HepG2 (cell line): ENCODE results near the gene ATRN. TPM values are rescaled to one million over a fixed set of nuclear protein-coding genes. Genes with fewer than 3 reads are reported as not detected.

ENCODE experiments used
- ATAC-seq: fragments of 200-7000 bp; cut with Tn5 transposase; 3 replicates; pipeline ENCODE4 v1.9.1; 2020; ENCODE audit warnings: mild to moderate bottlenecking, moderate library complexity
- BruUV-seq: library from RNA; stranded (reverse); fragments of 400-500 nt; replicated peaks from 2 replicates; lab custom pipeline; 2021; lab: Mats Ljungman, UMichigan
- CTCF ChIA-PET: fragments of 300-600 bp; formaldehyde crosslinking; extraction: SDS; loops from one replicate; lab custom pipeline; 2021; ENCODE audit warnings: low total read pairs, inconsistent platforms, low intra/inter-chr PET ratio; lab: Yijun Ruan, JAX
- POLR2A ChIA-PET: fragments of 350-600 bp; sonication (Branson Sonifier 250); formaldehyde crosslinking; loops from one replicate; lab custom pipeline; 2020; ENCODE audit warnings: antibody characterized with exemption, inconsistent platforms; lab: Yijun Ruan, JAX
- DNase-seq: peaks from one replicate; pipeline ENCODE4 v3.0.0-alpha.2; 2015; ENCODE audit warnings: low spot score
- FAIRE-seq: peaks from 3 replicates; lab custom pipeline; 2011; peaks lifted over from hg19 to GRCh38; lab: Jason Lieb, UNC
- H2AFZ ChIP-seq: one replicate; pipeline ENCODE4 v1.6.1; 2011; ENCODE audit warnings: low read length, inconsistent platforms
- H3K27ac ChIP-seq: fragments of 300-600 bp; 3 replicates; pipeline ENCODE4 v1.8.0; 2011; ENCODE audit warnings: mixed run types, mild to moderate bottlenecking, mixed read lengths, low read length, inconsistent platforms; ENCODE audit not compliant: insufficient read depth; ENCODE audit errors: extremely low read length
- H3K27me3 ChIP-seq, 2 experiments: fragments of 200-600 bp in 1 of 2; 2 replicates in 1 of 2; 3 replicates in 1 of 2; pipeline versions ENCODE4 v1.6.0 to v1.8.0; 2011; ENCODE audit warnings: low read length in 2 of 2, mild to moderate bottlenecking in 2 of 2, moderate library complexity in 2 of 2, inconsistent platforms in 1 of 2; ENCODE audit not compliant: insufficient read depth in 2 of 2, control insufficient read depth in 1 of 2
- H3K36me3 ChIP-seq, 2 experiments: fragments of 200-600 bp in 1 of 2; replicated peaks in 1 of 2; 2 replicates in 1 of 2; 3 replicates in 1 of 2; pipeline versions ENCODE4 v1.5.1 to v1.8.0; 2011; ENCODE audit warnings: low read length in 2 of 2, inconsistent platforms in 1 of 2; ENCODE audit not compliant: insufficient read depth in 2 of 2, control insufficient read depth in 1 of 2
- H3K4me1 ChIP-seq: 2 replicates; pipeline ENCODE4 v1.5.1; 2012; ENCODE audit warnings: low read length, inconsistent platforms; ENCODE audit not compliant: insufficient read depth
- H3K4me2 ChIP-seq: 2 replicates; pipeline ENCODE4 v1.6.0; 2011; ENCODE audit warnings: low read depth, low read length, inconsistent platforms
- H3K4me3 ChIP-seq, 3 experiments: fragments of 200-600 bp in 1 of 3; sonication (generic), shearing (Covaris generic) in 1 of 3; replicated peaks in 1 of 3; 2 replicates each; pipeline ENCODE4 v1.5.1; 2011 to 2016; ENCODE audit warnings: low read length in 3 of 3, inconsistent platforms in 2 of 3, low read depth in 2 of 3, mild to moderate bottlenecking in 2 of 3, control low read depth in 1 of 3, mixed read lengths in 1 of 3; ENCODE audit not compliant: insufficient read depth in 1 of 3
- H3K79me2 ChIP-seq: one replicate; pipeline ENCODE4 v1.6.1; 2011; ENCODE audit warnings: low read length, inconsistent platforms; ENCODE audit not compliant: insufficient read depth
- H3K9ac ChIP-seq: 2 replicates; pipeline ENCODE4 v1.6.0; 2011; ENCODE audit warnings: mild to moderate bottlenecking, low read depth, low read length, inconsistent platforms; ENCODE audit not compliant: insufficient read depth
- H3K9me3 ChIP-seq: 2 replicates; pipeline ENCODE4 v1.5.1; 2012; ENCODE audit warnings: mild to moderate bottlenecking, low read length
- H4K20me1 ChIP-seq: 2 replicates; pipeline ENCODE4 v1.6.0; 2011; ENCODE audit warnings: inconsistent platforms, mild to moderate bottlenecking, low read length, moderate library complexity; ENCODE audit not compliant: insufficient read depth
- BHLHE40 ChIP-seq: IDR thresholded peaks from 2 replicates; pipeline ENCODE4 v1.6.1; 2011; ENCODE audit warnings: low read length, improper control_type of control experiment
- CHD2 ChIP-seq: IDR thresholded peaks from 2 replicates; pipeline ENCODE4 v1.6.1; 2011; ENCODE audit warnings: low read depth, low read length, improper control_type of control experiment
- HNF4G ChIP-seq, 2 experiments: sonication (generic) in 1 of 2; formaldehyde crosslinking in 1 of 2; IDR thresholded peaks; 2 replicates each; pipeline versions ENCODE4 v1.4.0 to v1.6.1; 2011 to 2020; ENCODE audit warnings: borderline replicate concordance in 2 of 2, low read depth in 2 of 2, mild to moderate bottlenecking in 2 of 2, low read length in 1 of 2, missing genetic modification reagents in 1 of 2, moderate library complexity in 1 of 2
- IRF1 ChIP-seq: sonication (generic); formaldehyde crosslinking; IDR thresholded peaks from 2 replicates; pipeline ENCODE4 v1.4.0; 2020; ENCODE audit warnings: low read depth, mild to moderate bottlenecking, missing genetic modification reagents
- KLF11 ChIP-seq: IDR thresholded peaks from 2 replicates; pipeline ENCODE4 v1.6.1; 2016; ENCODE audit warnings: missing compliant biosample characterization
- MIXL1 ChIP-seq: IDR thresholded peaks from 2 replicates; pipeline ENCODE4 v1.6.1; 2016
- PLSCR1 ChIP-seq: sonication (generic); formaldehyde crosslinking; IDR thresholded peaks from 2 replicates; pipeline ENCODE4 v1.5.0; 2020; ENCODE audit warnings: missing genetic modification reagents, mild to moderate bottlenecking, borderline replicate concordance
- PREB ChIP-seq: sonication (generic); formaldehyde crosslinking; IDR thresholded peaks from 2 replicates; pipeline ENCODE4 v1.4.0; 2020; ENCODE audit warnings: missing genetic modification reagents
- ZFP36 ChIP-seq: fragments of 150-350 bp; IDR thresholded peaks from 2 replicates; pipeline ENCODE4 v1.6.1; 2018; ENCODE audit warnings: borderline replicate concordance, low read length, low read depth; ENCODE audit not compliant: partially characterized antibody
- ZNF296 ChIP-seq: sonication (generic); formaldehyde crosslinking; conservative IDR thresholded peaks from 2 replicates; pipeline ENCODE4 v1.5.0; 2020; ENCODE audit warnings: mild to moderate bottlenecking, missing genetic modification reagents
- ZNF589 ChIP-seq: sonication (generic); formaldehyde crosslinking; conservative IDR thresholded peaks from 2 replicates; pipeline ENCODE4 v1.8.0; 2022; ENCODE audit warnings: mild to moderate bottlenecking, moderate library complexity, missing genetic modification reagents
- ZNF629 ChIP-seq: sonication (generic); formaldehyde crosslinking; conservative IDR thresholded peaks from 2 replicates; pipeline ENCODE4 v1.5.0; 2020; ENCODE audit warnings: missing genetic modification reagents
- ZNF772 ChIP-seq: sonication (generic); formaldehyde crosslinking; IDR thresholded peaks from 2 replicates; pipeline ENCODE4 v1.5.0; 2020; ENCODE audit warnings: mild to moderate bottlenecking, missing genetic modification reagents
- ZNF773 ChIP-seq: sonication (generic); formaldehyde crosslinking; IDR thresholded peaks from 2 replicates; pipeline ENCODE4 v1.4.0; 2020; ENCODE audit warnings: missing genetic modification reagents, borderline replicate concordance
- WGBS: methylation state at CpG from one replicate; pipeline ENCODE4 v1.1.6; 2017; ENCODE audit warnings: low lambda C conversion rate; 5-methylcytosine and 5-hydroxymethylcytosine counted together
- in situ Hi-C: cut with HindIII; loops from 2 replicates; pipeline ENCODE4 v1.10.0; 2017; ENCODE audit warnings: low pct_unique_long_range_greater_than_20kb; ENCODE audit not compliant: extremely low pct_ligation_motif_present
- intact Hi-C: fragments of 100-400 bp; cut with micrococcal nuclease; formaldehyde crosslinking; loops from one replicate; pipeline ENCODE4 v1.10.0; 2022; ENCODE audit not compliant: unreplicated experiment
- polyA plus RNA-seq, 8 experiments: library from polyadenylated mRNA; depleted of rRNA in 3 of 8; stranded (reverse) in 7 of 8; unstranded in 1 of 8; fragments of >200 nt; fragmentation: Illumina TruSeq in 4 of 8; extraction: Trizol in 4 of 8; gene quantifications; 2 replicates each; pipeline versions ENCODE4 v1.2.1 to v1.2.3, GENCODE V29; 2011 to 2016; ENCODE audit warnings: low read depth in 4 of 8, missing spikeins in 1 of 8, mixed read lengths in 1 of 8; ENCODE audit not compliant: insufficient read depth in 1 of 8
- total RNA-seq, 5 experiments: library from RNA; depleted of rRNA; stranded (reverse); fragments of >200 nt; fragmentation: Illumina TruSeq; extraction: Trizol; gene quantifications; 2 replicates each; pipeline ENCODE4 v1.2.3, GENCODE V29; 2016; ENCODE audit warnings: low read depth in 1 of 5
- TF ChIP-seq, protein P1 (sequence below): sonication (generic); formaldehyde crosslinking; IDR thresholded peaks from 2 replicates; pipeline ENCODE4 v1.9.0; 2021; ENCODE audit warnings: missing genetic modification reagents, borderline replicate concordance

The ATRN gene
- total and polyA plus RNA-seq, 2 of the 13 experiments (the other 11 are each of a cell fraction or from before 2014, with no cell fraction given): 44.2 to 81.1 TPM

DNA sequence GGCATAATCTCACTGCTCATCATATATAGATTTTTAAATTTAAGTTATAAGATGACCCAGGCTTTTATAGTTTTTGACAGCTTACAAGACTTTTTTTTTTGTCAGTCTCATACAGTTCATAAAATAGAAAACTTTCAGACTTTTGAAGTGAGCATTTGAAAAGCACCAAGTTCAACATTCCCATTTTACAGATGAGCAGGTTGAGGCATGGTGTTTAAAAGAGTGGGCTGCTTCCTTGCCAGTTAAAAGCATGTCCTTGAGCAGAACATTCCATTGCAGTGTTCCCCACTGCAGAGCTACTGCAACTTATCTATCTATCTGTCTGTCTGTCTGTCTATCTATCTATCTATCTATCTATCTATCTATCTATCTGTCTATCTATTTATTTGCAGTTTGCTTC, 105.5 kb downstream of the ATRN start:
- ChIA-PET POLR2A (no interaction called here), CTCF (no interaction called here)
- no peak overlapping the region for H3K27ac ChIP-seq
- H3K4me1 ChIP-seq: no peaks in the 10 kb centered on the region
- H3K9ac ChIP-seq: no peak overlapping the region
- no peak overlapping the region for H2AFZ ChIP-seq
- intact Hi-C loops (no loop called here), in situ Hi-C loops (no loop called here)
- no peak for TF ChIP-seq ZNF772 (CRISPR knock-in tag)
- no peak for TF ChIP-seq HNF4G (IDR thresholded peaks at IDR 0.05; ENCODE audit: borderline replicate concordance, low read depth, low read length)
- TF ChIP-seq HNF4G (CRISPR knock-in tag; IDR thresholded peaks at IDR 0.05; ENCODE audit: borderline replicate concordance, low read depth): no peak
- TF ChIP-seq ZFP36: no peak
- no peak for TF ChIP-seq ZNF589 (CRISPR knock-in tag)
- no peak for TF ChIP-seq ZNF296 (CRISPR knock-in tag)
- TF ChIP-seq ZNF629: peak; percentile 91
- no peak for TF ChIP-seq KLF11 (CRISPR knock-in tag)
- no peaks in the 10 kb centered on the region for H4K20me1 ChIP-seq
- BruUV-seq: no TSS peak
- H3K9me3 ChIP-seq: no peaks in the 10 kb centered on the region
- H3K36me3 ChIP-seq: peaks cover 40 to 71% of the 10 kb centered on the region in 2 experiments
- FAIRE-seq (no peak), DNase-seq (no peak), ATAC-seq (no peak)
- no peaks in the 10 kb centered on the region for H3K27me3 ChIP-seq
- H3K79me2 ChIP-seq: no peaks in the 10 kb centered on the region
- no peak overlapping the region for H3K4me2 ChIP-seq
- H3K4me3 ChIP-seq: no peak overlapping the region

DNA sequence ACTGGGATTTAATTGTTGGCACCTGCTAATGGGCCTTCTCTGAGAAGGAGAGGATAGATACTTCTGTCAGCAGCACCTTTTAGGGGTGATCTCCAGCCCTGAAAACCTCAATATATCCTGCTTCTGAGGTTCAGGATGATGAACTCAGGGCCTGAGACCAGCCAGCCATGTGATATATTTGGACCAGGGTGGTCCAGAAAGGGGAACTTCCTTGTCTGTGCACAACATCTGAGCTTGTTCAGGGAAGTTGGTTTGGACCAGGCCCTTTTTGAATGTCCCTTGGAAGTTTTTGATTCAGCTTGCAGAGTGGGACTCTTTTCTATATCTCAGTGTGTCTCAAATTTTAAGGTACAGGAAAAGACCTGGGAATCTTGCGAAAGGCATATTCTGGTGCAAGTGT, 106.5 kb downstream of the ATRN start:
- Histone ChIP-seq H3K9me3 (no peaks in the 10 kb centered on the region), H3K4me2 (no peak overlapping the region), H4K20me1 (no peaks in the 10 kb centered on the region), H3K9ac (no peak overlapping the region), H3K36me3 (peaks cover 45 to 81% of the 10 kb centered on the region in 2 experiments), H3K79me2 (no peaks in the 10 kb centered on the region), H3K4me3 (no peak overlapping the region), H3K27me3 (no peaks in the 10 kb centered on the region), H3K4me1 (no peaks in the 10 kb centered on the region), H3K27ac (no peak overlapping the region), H2AFZ (no peak overlapping the region)
- CTCF ChIA-PET: no interaction called here
- in situ Hi-C loops: no loop called here
- DNase-seq: no peak
- no TSS peak for BruUV-seq
- 96% methylated on average over 1 of the region's 1 CpG for WGBS
- ATAC-seq: no peak
- no peak for FAIRE-seq
- intact Hi-C loops: no loop called here
- POLR2A ChIA-PET: no interaction called here
- TF ChIP-seq MIXL1 (CRISPR knock-in tag) (no peak), PREB (CRISPR knock-in tag) (no peak), BHLHE40 (no peak), ZNF773 (no peak), CHD2 (no peak), IRF1 (CRISPR knock-in tag) (no peak), PLSCR1 (CRISPR knock-in tag) (no peak)
- TF ChIP-seq, protein P1, sequence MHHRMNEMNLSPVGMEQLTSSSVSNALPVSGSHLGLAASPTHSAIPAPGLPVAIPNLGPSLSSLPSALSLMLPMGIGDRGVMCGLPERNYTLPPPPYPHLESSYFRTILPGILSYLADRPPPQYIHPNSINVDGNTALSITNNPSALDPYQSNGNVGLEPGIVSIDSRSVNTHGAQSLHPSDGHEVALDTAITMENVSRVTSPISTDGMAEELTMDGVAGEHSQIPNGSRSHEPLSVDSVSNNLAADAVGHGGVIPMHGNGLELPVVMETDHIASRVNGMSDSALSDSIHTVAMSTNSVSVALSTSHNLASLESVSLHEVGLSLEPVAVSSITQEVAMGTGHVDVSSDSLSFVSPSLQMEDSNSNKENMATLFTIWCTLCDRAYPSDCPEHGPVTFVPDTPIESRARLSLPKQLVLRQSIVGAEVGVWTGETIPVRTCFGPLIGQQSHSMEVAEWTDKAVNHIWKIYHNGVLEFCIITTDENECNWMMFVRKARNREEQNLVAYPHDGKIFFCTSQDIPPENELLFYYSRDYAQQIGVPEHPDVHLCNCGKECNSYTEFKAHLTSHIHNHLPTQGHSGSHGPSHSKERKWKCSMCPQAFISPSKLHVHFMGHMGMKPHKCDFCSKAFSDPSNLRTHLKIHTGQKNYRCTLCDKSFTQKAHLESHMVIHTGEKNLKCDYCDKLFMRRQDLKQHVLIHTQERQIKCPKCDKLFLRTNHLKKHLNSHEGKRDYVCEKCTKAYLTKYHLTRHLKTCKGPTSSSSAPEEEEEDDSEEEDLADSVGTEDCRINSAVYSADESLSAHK (CRISPR knock-in tag): no peak
